NCI-H748 (cell line): ENCODE results near the gene LMNA.
A peak's percentile ranks its signal among the peaks of the same experiment; 100 is the strongest.
"Not testable (repeated sequence)": the region's sequence is repeated elsewhere in the genome, so short reads cannot be mapped to it uniquely, and the experiment has no call there.

ENCODE experiments used
- DNase-seq: peaks from one replicate; lab custom pipeline; 2025; ENCODE audit not compliant: unreplicated experiment; lab: John Stamatoyannopoulos, UW

Gene LMNA

GRCh38 chr1:156121005-156121404, 6.5 kb downstream of the LMNA start:
- not testable (repeated sequence) for DNase-seq

DNA sequence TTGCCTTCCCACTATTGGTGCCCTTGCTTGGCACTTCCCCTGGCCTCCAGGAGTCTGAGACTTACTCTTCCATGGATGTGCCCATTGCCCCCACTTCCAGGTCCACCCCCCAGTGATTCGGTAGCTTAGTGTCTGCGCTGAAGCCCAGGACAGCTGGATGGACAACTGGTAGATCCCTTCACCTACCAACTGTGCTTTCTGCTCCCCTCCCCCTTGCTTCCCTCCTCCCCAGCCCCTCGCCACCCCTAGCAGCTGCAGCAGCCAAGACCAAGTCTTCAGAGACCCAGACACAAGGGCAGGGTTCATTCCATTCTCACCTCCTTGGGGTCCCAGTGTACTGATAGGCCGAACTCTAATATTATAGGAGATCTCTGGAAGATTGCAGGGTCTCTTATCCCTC, 6.9 kb downstream of the LMNA start:
- no peak for DNase-seq

DNA sequence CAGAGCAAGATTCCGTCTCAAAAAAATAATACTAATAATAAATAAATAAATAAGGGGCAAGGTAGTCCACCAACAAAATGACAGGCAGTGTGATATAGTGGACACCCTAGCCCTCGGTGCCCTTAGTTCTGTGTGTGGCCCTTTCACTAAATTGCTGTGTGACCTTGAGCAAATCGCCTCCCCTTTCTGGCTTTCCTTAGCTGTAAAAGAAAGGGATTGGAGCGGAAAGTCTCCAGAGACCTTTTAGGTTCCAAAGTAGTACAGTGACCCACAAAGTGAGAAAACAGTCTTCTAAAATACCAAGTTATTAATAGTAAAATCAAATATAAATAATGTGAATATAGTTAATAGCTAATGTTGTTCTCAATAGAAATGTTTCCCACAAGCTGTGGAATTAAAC, 7.6 kb downstream of the LMNA start:
- DNase-seq, result no peak

GRCh38 chr1:156122519-156123355, 8.2 kb downstream of the LMNA start:
- no peak for DNase-seq

GRCh38 chr1:156123356-156124196, 9.1 kb downstream of the LMNA start:
- DNase-seq, result peak; percentile 90

GRCh38 chr1:156124557-156125483, 10.3 kb downstream of the LMNA start:
- DNase-seq, result no peak

DNA sequence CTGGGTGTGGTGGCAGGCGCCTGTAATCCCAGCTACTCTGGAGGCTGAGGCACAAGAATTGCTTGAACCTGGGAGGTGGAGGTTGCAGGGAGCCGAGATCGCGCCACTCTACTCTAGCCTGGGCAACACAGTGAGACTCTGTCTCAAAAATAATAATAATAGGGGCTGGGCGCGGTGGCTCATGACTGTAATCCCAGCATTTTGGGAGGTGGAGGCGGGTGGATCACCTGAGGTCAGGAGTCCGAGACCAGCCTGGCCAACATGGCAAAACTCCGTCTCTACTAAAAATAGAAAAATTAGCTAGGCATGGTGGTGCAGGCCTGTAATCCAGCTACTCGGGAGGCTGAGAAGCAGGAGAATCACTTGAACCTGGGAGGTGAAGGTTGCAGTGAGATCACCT, 11.0 kb downstream of the LMNA start:
- DNase-seq, result not testable (repeated sequence)

GRCh38 chr1:156126043-156126629, 11.6 kb downstream of the LMNA start:
- peak; percentile 44 for DNase-seq

GRCh38 chr1:156126630-156127534, 12.4 kb downstream of the LMNA start:
- DNase-seq, result no peak

GRCh38 chr1:156128308-156128653, 13.8 kb downstream of the LMNA start:
- DNase-seq, result no peak

- no peak for DNase-seq
Measured at GRCh38 chr1:156128654-156129597, 14.4 kb downstream of the LMNA start.

GRCh38 chr1:156129687-156130577, 15.4 kb downstream of the LMNA start:
- DNase-seq, result peak; percentile 55

DNA sequence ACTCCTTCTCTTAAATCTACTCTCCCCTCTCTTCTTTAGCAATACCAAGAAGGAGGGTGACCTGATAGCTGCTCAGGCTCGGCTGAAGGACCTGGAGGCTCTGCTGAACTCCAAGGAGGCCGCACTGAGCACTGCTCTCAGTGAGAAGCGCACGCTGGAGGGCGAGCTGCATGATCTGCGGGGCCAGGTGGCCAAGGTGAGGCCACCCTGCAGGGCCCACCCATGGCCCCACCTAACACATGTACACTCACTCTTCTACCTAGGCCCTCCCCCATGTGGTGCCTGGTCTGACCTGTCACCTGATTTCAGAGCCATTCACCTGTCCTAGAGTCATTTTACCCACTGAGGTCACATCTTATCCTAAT, 16.0 kb downstream of the LMNA start:
- no peak for DNase-seq

DNA sequence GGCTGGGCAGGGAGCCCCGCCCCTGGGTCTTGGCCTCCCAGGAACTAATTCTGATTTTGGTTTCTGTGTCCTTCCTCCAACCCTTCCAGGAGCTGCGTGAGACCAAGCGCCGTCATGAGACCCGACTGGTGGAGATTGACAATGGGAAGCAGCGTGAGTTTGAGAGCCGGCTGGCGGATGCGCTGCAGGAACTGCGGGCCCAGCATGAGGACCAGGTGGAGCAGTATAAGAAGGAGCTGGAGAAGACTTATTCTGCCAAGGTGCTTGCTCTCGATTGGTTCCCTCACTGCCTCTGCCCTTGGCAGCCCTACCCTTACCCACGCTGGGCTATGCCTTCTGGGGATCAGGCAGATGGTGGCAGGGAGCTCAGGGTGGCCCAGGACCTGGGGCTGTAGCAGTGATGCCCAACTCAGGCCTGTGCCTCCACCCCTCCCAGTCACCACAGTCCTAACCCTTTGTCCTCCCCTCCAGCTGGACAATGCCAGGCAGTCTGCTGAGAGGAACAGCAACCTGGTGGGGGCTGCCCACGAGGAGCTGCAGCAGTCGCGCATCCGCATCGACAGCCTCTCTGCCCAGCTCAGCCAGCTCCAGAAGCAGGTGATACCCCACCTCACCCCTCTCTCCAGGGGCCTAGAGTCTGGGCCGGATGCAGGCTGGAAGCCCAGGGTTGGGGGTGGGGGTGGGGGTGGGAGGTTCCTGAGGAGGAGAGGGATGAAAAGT, 20.4 kb downstream of the LMNA start:
- DNase-seq, result no peak

GRCh38 chr1:156135930-156136871, 21.7 kb downstream of the LMNA start:
- DNase-seq, result no peak

DNA sequence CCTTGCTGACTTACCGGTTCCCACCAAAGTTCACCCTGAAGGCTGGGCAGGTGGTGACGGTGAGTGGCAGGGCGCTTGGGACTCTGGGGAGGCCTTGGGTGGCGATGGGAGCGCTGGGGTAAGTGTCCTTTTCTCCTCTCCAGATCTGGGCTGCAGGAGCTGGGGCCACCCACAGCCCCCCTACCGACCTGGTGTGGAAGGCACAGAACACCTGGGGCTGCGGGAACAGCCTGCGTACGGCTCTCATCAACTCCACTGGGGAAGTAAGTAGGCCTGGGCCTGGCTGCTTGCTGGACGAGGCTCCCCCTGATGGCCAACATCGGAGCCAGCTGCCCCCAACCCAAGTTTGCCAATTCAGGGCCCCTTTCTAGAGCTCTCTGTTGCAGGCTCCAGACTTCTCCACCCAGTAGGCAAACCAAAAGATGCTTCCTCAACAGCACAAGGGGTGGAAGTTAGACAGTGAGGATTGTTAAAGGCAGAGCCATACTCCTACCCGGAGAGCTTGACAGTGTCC, 22.5 kb downstream of the LMNA start:
- no peak for DNase-seq
